Endodermal cell (in vitro differentiated cells): Measurements from ENCODE around the gene CFAP54. TPM values are rescaled to one million over a fixed set of nuclear protein-coding genes. Genes with fewer than 3 reads are reported as not detected.

Source experiments
- DNase-seq: peaks from one replicate; pipeline ENCODE4 v3.0.0-alpha.2; 2017
- H3K27ac ChIP-seq: 2 replicates; pipeline ENCODE4 v1.5.1; 2013; ENCODE audit warnings: mild to moderate bottlenecking, low read depth, low read length, moderate library complexity
- H3K27me3 ChIP-seq: 2 replicates; pipeline ENCODE4 v1.6.1; 2013; ENCODE audit warnings: mild to moderate bottlenecking, low read length, moderate library complexity; ENCODE audit not compliant: insufficient read depth, control insufficient read depth, poor library complexity, severe bottlenecking
- H3K36me3 ChIP-seq: 2 replicates; pipeline ENCODE4 v1.7.0; 2013; ENCODE audit warnings: mild to moderate bottlenecking, low read length, moderate library complexity; ENCODE audit not compliant: control insufficient read depth, insufficient read depth
- H3K4me1 ChIP-seq: one replicate; pipeline ENCODE4 v1.7.0; 2013; ENCODE audit warnings: low read length; ENCODE audit not compliant: control insufficient read depth, insufficient read depth
- H3K4me3 ChIP-seq: 2 replicates; pipeline ENCODE4 v1.5.1; 2013; ENCODE audit warnings: mild to moderate bottlenecking, low read length, moderate library complexity
- H3K9ac ChIP-seq: 2 replicates; pipeline ENCODE4 v1.6.1; 2013; ENCODE audit warnings: mild to moderate bottlenecking, low read length, moderate library complexity; ENCODE audit not compliant: poor library complexity, severe bottlenecking; ENCODE audit errors: extremely low read depth
- H3K9me3 ChIP-seq: 2 replicates; pipeline ENCODE4 v1.6.1; 2013; ENCODE audit warnings: mild to moderate bottlenecking, low read length, moderate library complexity; ENCODE audit not compliant: control insufficient read depth
- H3K27ac Mint-ChIP-seq: 2 replicates; pipeline ENCODE4 v1.8.0; 2020; ENCODE audit warnings: mixed read lengths
- H3K27me3 Mint-ChIP-seq: 2 replicates; pipeline ENCODE4 v1.8.0; 2021; ENCODE audit warnings: mild to moderate bottlenecking, mixed read lengths; ENCODE audit not compliant: insufficient read depth
- H3K36me3 Mint-ChIP-seq: 2 replicates; pipeline ENCODE4 v1.8.0; 2020; ENCODE audit warnings: low read depth, mixed read lengths
- H3K4me1 Mint-ChIP-seq: 2 replicates; pipeline ENCODE4 v1.8.0; 2020; ENCODE audit warnings: mixed read lengths
- H3K4me3 Mint-ChIP-seq: 2 replicates; pipeline ENCODE4 v1.8.0; 2020; ENCODE audit warnings: mild to moderate bottlenecking, moderate library complexity, mixed read lengths
- H3K9me3 Mint-ChIP-seq: 2 replicates; pipeline ENCODE4 v1.8.0; 2020; ENCODE audit warnings: mild to moderate bottlenecking, mixed read lengths
- WGBS, 2 experiments: methylation state at CpG; one replicate each; pipeline versions ENCODE4 v1.1.5 to v1.1.7; 2013; ENCODE audit warnings: missing lambda C conversion rate in 2 of 2, mixed read lengths in 1 of 2; ENCODE audit not compliant: insufficient coverage in 1 of 2, insufficient read length in 1 of 2; 5-methylcytosine and 5-hydroxymethylcytosine counted together
- total RNA-seq, 2 donors: library from RNA; stranded (reverse); fragmentation: NEBNext Ultra II Directional in 1 of 2; extraction: Animal tissue kit (Norgen Biotek cat#: 25700) in 1 of 2; gene quantifications; 2 replicates in 1 of 2; 3 replicates in 1 of 2; pipeline ENCODE4 v1.2.1, GENCODE V29; 2021
- TF ChIP-seq, protein P1 (sequence below): fragments of 200-600 bp; sonication (generic); conservative IDR thresholded peaks from 2 replicates; pipeline ENCODE4 v1.5.0; 2021; ENCODE audit warnings: antibody characterized with exemption, mild to moderate bottlenecking

Gene CFAP54
- total RNA-seq, 2 donors from 2014 or later: 1.5 to 1.7 TPM

DNA sequence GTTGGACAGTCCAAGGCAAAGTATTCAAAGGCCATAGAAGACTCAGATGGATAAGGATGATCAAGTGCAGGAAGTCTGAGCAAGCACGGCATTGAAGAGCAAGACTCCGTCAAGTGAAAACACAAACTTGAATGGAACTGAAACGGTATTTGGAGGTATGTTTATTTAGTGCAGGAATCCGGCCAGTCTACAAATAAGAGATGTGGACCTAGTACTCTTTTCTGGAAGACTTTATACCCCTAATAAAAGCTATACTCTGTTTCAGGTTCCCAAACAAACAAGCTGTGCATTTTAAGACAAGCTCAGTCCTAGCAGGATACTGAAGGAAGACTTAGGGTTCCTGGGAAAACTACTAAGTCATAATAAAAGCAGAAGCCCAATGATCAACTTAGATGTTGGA lies 316.9 kb downstream of the CFAP54 start:
- Mint-ChIP-seq H3K4me1 (peaks cover 7% of the 10 kb centered on the region), H3K4me3 (no peak overlapping the region), H3K27ac (no peak overlapping the region), H3K27me3 (no peaks in the 10 kb centered on the region), H3K9me3 (peaks cover 6% of the 10 kb centered on the region), H3K36me3 (peaks cover 2% of the 10 kb centered on the region)
- H3K4me1 ChIP-seq: peaks cover 7% of the 10 kb centered on the region
- H3K9me3 ChIP-seq: peaks cover 22% of the 10 kb centered on the region
- no peaks in the 10 kb centered on the region for H3K27me3 ChIP-seq
- no peak overlapping the region for H3K9ac ChIP-seq
- WGBS, 2 experiments: 80 to 89% methylated on average over 4 of the region's 4 CpGs
- no peaks in the 10 kb centered on the region for H3K36me3 ChIP-seq
- TF ChIP-seq, protein P1, sequence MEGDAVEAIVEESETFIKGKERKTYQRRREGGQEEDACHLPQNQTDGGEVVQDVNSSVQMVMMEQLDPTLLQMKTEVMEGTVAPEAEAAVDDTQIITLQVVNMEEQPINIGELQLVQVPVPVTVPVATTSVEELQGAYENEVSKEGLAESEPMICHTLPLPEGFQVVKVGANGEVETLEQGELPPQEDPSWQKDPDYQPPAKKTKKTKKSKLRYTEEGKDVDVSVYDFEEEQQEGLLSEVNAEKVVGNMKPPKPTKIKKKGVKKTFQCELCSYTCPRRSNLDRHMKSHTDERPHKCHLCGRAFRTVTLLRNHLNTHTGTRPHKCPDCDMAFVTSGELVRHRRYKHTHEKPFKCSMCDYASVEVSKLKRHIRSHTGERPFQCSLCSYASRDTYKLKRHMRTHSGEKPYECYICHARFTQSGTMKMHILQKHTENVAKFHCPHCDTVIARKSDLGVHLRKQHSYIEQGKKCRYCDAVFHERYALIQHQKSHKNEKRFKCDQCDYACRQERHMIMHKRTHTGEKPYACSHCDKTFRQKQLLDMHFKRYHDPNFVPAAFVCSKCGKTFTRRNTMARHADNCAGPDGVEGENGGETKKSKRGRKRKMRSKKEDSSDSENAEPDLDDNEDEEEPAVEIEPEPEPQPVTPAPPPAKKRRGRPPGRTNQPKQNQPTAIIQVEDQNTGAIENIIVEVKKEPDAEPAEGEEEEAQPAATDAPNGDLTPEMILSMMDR: no peak
- H3K4me3 ChIP-seq: no peak overlapping the region
- no peak overlapping the region for H3K27ac ChIP-seq
- no peak for DNase-seq

DNA sequence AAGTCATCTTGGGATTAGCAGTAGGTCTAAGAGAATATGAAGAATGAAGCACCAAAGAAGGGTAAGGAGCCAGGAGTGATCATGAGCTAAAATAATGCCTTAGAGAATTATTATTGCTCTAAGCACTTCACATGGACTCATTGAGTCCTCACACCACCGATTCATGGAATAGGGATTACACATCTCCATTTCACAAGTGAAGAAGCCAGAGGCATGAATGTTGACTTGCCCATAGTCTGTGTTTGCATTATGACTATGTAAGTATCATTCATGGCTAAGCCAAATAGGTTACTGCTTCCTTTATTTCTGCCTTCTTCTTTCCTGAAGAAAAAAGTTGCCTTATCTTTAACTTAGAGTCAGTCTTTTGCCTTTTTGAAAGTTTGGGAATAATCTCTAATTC lies 318.4 kb downstream of the CFAP54 start:
- TF ChIP-seq, protein P1: no peak
- H3K4me3 ChIP-seq: no peak overlapping the region
- no peak for DNase-seq
- no peak overlapping the region for H3K27ac Mint-ChIP-seq
- WGBS, 2 experiments: 100% methylated on average over 1 of the region's 1 CpG
- H3K4me1 Mint-ChIP-seq: peaks cover 7% of the 10 kb centered on the region
- H3K9ac ChIP-seq: no peak overlapping the region
- no peak overlapping the region for H3K27ac ChIP-seq
- H3K36me3 ChIP-seq: no peaks in the 10 kb centered on the region
- no peak overlapping the region for H3K4me3 Mint-ChIP-seq
- H3K27me3 ChIP-seq: no peaks in the 10 kb centered on the region
- peaks cover 2% of the 10 kb centered on the region for H3K36me3 Mint-ChIP-seq
- no peaks in the 10 kb centered on the region for H3K27me3 Mint-ChIP-seq
- H3K4me1 ChIP-seq: peaks cover 7% of the 10 kb centered on the region
- peaks cover 6% of the 10 kb centered on the region for H3K9me3 Mint-ChIP-seq
- H3K9me3 ChIP-seq: peaks cover 22% of the 10 kb centered on the region

DNA sequence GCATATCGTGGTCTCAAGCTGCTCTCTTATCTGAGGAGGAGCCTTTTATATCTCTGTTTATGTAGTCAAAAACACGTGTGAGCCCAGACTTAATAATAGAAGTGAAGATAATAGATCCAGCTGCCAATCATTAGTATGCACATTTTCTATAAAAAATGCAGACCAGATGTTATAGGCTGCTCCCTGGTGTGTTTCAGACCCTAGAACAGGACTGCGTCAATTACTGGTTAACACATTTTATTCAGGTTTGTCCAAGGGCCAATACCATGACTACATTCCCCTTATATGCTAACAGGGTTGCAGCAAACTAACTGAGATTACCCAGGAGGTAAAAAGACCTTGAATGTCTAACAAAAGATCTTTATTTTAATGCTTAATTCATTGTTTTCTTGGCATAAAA lies 319.2 kb downstream of the CFAP54 start:
- TF ChIP-seq, protein P1: no peak
- Histone ChIP-seq H3K27ac (no peak overlapping the region), H3K27me3 (no peaks in the 10 kb centered on the region), H3K9me3 (peaks cover 16% of the 10 kb centered on the region), H3K4me3 (no peak overlapping the region), H3K4me1 (peaks cover 7% of the 10 kb centered on the region), H3K36me3 (no peaks in the 10 kb centered on the region), H3K9ac (no peak overlapping the region)
- H3K27me3 Mint-ChIP-seq: no peaks in the 10 kb centered on the region
- no peaks in the 10 kb centered on the region for H3K36me3 Mint-ChIP-seq
- peaks cover 7% of the 10 kb centered on the region for H3K4me1 Mint-ChIP-seq
- DNase-seq: no peak
- H3K9me3 Mint-ChIP-seq: peaks cover 6% of the 10 kb centered on the region
- H3K27ac Mint-ChIP-seq: no peak overlapping the region
- H3K4me3 Mint-ChIP-seq: no peak overlapping the region
- 88 to 100% methylated on average over 1 to 3 of the region's 3 CpGs for WGBS, 2 experiments
